GM15510 (cell line): ENCODE data around the gene SOAT2.

Experiments used
- POLR2A ChIP-seq: IDR thresholded peaks from 3 replicates; pipeline ENCODE4 v1.6.1; 2011; ENCODE audit warnings: borderline replicate concordance; ENCODE audit not compliant: insufficient read length; ENCODE audit errors: extremely low read depth

Gene SOAT2

GRCh38 chr12:53113136-53113705 lies 9.9 kb downstream of the SOAT2 start:
- no peak for TF ChIP-seq POLR2A

- no peak for TF ChIP-seq POLR2A
Measured at GRCh38 chr12:53113951-53114350, 10.7 kb downstream of the SOAT2 start.

DNA sequence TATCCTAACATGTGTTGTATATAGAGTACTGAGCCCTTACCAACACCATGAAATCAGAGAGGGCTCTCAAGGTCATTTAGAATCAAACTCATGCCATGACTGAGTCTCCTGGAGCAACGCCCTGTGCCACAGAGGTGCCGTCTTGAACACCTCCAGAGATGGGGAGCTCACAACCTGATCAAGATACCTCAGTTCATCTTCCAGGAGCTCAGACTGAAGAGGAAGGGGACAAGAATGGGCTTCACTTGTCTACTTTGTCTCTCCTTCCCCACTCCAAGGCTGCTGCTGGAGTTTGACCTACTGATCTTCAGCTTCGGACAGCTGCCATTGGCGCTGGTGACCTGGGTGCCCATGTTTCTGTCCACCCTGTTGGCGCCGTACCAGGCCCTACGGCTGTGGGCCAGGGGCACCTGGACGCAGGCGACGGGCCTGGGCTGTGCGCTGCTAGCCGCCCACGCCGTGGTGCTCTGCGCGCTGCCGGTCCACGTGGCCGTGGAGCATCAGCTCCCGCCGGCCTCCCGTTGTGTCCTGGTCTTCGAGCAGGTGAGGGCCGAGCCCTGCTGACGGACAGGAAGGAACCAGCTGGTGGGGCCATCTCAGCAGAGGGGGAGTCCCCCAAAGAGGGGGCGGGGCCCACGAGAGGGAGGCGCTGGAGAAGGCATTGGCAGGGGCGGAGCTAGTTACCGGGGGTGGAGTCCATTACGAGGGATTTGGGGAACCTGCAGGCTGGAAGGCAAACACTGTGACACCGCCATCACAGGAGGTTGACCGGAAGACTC lies 12.0 kb downstream of the SOAT2 start:
- TF ChIP-seq POLR2A, result no peak

DNA sequence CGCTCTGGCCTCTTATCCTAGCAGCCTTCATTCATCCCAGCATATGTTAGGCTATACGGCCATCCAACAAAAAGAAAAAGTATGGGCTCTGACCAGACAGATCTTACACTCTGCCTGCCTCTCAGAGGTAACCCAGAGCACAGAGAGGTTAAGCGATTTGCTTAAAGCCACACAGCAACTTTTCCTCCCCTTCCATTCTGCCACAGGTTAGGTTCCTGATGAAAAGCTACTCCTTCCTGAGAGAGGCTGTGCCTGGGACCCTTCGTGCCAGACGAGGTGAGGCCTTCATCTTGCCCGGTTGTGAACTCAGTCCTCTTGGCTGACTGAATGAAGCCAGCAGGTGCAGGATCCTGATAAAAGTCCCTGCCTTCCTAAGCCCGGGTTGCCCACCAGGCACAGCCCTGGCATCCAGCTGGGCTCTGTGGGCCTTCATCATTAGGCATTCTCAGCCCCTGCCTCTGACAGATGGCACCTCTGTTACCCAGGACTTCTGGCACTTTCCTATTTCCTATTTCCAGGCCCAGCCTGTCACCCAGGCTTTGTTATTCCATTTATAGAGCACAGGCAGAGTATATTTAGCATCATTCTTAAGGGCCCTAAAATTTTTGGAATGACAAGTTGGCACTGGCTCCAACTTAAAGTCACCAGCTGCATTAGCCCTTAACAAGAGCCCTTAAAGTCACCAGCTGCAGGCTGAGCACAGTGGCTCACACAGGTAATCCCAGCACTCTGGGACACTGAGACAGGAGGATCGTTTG lies 12.8 kb downstream of the SOAT2 start:
- no peak for TF ChIP-seq POLR2A

- TF ChIP-seq POLR2A, result no peak
Measured at GRCh38 chr12:53118751-53119300, 15.5 kb downstream of the SOAT2 start.

- no peak for TF ChIP-seq POLR2A
Measured at GRCh38 chr12:53120685-53121525, 17.6 kb downstream of the SOAT2 start.

GRCh38 chr12:53122961-53123468 lies 19.7 kb downstream of the SOAT2 start:
- TF ChIP-seq POLR2A, result no peak

DNA sequence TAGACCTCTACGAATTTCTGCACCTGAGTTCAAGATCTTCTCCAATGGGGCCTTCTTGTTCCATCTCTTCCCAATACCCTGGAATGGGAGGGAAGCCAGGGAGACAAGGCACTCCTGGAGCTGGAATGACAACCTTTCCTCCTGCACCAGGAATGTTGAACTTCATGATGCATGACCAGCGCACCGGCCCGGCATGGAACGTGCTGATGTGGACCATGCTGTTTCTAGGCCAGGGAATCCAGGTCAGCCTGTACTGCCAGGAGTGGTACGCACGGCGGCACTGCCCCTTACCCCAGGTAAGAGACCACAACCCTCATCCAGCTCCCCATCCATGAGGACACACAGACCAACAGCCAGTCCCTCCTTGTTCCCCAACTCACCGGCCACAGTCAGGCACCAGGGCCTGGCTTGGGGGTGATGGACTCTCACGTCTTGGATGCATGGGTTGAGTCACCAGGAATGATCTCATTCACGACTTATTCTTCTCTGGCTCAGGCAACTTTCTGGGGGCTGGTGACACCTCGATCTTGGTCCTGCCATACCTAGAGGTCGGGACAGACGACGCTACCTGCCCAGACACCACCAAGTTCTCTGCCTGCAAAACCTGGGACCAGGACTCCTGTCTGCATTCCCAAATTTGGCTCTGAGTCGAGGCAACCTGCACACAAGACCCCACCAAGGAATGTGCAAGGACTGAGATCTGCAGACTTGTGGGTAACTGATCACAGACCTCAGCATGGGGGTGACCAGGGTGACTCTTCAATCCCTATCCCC lies 20.5 kb downstream of the SOAT2 start:
- TF ChIP-seq POLR2A, result no peak

GRCh38 chr12:53124352-53124723 lies 21.1 kb downstream of the SOAT2 start:
- TF ChIP-seq POLR2A, result no peak

DNA sequence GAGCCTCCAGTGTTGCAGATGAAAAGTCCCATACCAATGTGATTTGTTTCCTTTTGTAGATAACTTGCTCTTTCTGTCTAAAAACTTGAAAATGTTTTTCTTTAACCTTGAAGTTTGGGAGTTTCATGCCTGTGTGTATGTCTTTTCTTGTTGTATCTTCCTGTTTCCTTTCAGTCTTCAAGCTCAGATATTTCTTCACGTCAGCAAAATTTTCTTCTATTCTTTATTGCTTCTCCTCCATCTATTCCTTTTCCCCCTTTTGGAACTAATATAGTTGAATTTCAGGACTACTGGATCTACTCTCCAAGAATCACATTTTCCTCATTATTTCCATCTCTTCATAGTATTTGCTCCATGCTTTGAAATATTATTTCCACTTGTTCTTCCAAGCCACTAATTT lies 23.9 kb downstream of the SOAT2 start:
- no peak for TF ChIP-seq POLR2A

GRCh38 chr12:53128780-53129569 lies 25.7 kb downstream of the SOAT2 start:
- TF ChIP-seq POLR2A, result no peak

DNA sequence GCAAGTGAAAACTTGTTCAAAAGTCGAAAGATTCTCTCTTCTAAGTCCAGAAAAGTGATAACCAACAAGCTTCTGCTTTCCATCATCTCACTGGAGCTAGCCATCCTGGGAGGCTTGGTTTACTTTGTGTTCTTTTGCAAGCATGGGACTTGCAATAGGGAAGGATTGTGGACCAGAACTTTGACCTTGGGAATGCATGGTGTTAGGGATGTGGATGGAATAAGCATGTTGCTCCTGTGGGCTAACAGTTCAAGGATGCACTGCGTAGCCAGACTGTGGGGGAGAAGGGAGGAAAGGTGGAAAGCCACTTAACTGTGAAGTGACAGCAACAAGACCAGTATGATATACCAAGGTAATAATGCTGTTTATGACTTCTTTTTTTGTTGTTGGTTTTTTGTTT lies 28.6 kb downstream of the SOAT2 start:
- no peak for TF ChIP-seq POLR2A

DNA sequence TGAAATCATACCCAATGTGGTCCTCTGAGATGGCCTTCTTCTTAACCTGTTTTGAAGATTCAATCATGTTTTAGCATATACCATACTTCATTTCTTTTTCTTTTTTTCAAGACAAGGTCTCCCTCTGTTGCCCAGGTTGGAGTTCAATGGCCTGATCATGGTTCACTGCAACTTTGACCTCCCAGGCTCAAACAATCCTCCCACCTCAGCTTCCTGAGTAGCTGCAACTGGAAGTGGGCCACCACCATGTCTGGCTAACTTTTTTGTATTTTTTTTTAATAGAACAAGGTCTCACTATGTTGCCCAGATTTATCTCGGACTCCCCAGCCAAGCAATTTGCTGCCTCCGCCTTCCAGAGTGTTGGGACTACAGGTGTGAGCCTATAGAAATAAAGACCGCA lies 30.4 kb downstream of the SOAT2 start:
- TF ChIP-seq POLR2A, result no peak

GRCh38 chr12:53143355-53143754 lies 40.1 kb downstream of the SOAT2 start:
- TF ChIP-seq POLR2A, result no peak
